Measurements from ENCODE around the gene SIRPD.

DNA sequence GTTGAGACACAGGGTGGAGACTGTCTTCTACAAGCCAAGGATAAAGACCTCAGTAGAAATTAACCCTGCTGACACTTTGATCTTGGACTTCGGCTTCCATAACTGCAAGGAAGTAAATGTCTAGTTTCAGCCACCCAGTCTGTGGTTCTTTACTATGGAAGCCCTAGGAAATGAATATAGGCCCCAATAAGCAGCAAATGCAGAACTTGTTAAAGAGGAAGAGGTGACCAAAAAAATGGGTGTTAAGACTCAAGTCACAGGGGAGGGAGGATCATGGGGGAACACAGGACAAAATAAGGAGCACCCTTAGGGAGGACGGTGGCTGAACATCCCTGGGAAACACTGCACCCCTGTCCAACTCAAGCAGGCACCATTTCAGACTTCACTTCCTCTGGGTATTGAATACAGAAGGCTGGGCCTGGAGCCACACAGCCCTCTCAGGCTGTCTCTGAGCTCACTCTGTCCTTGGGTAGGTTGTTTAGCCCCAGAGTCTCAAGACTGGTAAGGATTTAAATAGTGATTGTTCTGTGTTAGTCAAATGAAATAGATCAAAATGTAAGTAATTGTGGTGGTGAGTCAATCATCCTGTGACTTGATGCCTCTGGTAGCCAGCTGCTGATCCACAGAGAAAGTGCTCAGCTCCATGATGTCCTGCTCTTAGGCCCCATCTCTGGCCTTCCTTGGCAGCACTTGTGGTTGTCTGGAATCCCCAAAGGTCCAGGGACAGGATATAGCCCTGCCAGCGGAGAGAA is 30.5 kb upstream of the SIRPD start:
- TF ChIP-seq, protein P1, sequence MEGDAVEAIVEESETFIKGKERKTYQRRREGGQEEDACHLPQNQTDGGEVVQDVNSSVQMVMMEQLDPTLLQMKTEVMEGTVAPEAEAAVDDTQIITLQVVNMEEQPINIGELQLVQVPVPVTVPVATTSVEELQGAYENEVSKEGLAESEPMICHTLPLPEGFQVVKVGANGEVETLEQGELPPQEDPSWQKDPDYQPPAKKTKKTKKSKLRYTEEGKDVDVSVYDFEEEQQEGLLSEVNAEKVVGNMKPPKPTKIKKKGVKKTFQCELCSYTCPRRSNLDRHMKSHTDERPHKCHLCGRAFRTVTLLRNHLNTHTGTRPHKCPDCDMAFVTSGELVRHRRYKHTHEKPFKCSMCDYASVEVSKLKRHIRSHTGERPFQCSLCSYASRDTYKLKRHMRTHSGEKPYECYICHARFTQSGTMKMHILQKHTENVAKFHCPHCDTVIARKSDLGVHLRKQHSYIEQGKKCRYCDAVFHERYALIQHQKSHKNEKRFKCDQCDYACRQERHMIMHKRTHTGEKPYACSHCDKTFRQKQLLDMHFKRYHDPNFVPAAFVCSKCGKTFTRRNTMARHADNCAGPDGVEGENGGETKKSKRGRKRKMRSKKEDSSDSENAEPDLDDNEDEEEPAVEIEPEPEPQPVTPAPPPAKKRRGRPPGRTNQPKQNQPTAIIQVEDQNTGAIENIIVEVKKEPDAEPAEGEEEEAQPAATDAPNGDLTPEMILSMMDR (IDR thresholded peaks at IDR 0.05): no peak
- TF ChIP-seq POLR2A (IDR thresholded peaks at IDR 0.05): no peak
- TF ChIP-seq POLR2AphosphoS5 (IDR thresholded peaks at IDR 0.05): no peak
